HG02610 (cell line): ENCODE measurements around the gene SPATC1L.
"Not testable (repeated sequence)": the region's sequence is repeated elsewhere in the genome, so short reads cannot be mapped to it uniquely, and the experiment has no call there.

ENCODE experiments used
- ATAC-seq: cut with Tn5 transposase; IDR thresholded peaks from one replicate; pipeline ENCODE4 v1.9.1; 2021; ENCODE audit warnings: mild to moderate bottlenecking, moderate library complexity; ENCODE audit not compliant: unreplicated experiment

SPATC1L gene

DNA sequence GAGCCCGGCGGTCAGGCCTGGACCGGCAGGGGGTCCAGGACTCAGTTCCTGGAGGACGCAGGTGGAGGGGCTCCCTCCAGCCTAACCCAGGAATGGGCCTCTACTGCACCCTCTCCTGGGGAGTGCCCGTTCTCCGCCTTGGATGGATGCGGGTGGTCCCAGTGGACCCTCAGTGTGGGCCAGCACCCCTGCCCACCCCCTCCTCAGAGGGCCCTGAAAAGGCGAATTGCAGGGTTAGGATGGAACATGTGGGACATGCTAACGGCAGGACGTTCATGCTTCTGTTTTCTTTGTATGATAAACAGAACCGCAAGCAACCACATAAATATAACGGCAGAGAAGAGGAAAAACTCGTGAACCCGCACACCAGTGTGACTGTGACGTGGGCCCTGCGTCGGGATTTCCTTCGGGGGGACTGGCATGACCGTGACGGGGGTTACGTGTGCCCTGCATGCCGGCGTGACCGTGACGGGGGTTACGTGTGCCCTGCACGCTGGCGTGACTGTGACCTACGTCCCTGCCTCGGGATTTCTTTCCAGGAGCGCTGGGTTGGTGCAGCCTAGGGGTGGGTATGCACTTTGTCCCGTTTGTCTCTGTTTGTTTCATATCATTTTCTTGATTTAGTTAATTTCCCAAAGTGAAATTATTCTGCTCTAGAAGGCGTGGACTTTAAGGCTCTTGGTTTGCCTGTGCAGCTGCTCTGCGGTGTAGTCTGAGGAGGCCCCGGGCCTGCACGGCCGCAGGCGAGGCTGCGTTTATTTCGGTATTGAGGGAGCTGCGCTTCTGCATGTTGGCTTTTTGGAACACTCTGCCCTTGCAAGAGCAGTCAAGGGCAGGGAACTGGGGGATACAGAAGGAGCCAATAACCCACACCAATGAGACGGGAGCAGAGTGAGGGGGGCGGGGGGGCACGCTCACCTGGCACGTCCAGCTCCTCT lies 32.0 kb downstream of the SPATC1L start:
- no peak for ATAC-seq

DNA sequence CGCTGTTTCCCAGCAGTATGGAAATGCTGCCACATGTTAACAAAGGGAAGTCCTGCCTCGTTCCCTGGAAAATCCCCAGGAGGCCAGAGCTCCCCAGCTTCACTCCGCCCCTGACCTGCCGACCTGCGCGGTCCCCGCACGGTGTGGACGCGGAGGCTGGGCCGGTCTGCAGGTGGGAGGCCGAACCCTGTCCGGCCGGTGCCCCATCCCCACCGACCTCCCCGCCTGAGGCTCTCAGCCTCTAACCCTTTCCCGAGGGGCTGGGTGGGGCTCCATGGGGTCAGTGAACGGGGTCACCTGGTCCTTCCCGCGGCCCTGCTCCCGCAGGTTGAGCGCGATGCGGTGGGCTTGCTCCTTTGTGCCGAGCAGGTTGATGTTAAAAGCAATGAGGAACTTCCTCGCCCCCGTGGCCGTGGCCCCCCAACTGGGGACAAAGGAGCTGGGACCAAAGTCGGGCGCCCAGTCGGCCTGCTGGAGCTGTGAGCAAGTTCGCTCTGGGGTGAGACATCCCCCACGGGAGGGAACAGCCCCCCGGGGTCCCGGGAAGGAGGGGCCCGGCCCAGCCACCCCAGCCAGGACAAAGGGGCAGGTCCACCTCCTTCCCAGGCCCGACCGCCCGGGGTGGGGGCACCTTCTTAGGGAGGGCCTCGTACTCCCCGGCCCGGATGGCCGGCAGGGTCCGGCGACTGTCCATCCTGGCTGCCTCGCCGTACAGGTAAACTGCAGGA lies 32.8 kb downstream of the SPATC1L start:
- ATAC-seq = no peak

DNA sequence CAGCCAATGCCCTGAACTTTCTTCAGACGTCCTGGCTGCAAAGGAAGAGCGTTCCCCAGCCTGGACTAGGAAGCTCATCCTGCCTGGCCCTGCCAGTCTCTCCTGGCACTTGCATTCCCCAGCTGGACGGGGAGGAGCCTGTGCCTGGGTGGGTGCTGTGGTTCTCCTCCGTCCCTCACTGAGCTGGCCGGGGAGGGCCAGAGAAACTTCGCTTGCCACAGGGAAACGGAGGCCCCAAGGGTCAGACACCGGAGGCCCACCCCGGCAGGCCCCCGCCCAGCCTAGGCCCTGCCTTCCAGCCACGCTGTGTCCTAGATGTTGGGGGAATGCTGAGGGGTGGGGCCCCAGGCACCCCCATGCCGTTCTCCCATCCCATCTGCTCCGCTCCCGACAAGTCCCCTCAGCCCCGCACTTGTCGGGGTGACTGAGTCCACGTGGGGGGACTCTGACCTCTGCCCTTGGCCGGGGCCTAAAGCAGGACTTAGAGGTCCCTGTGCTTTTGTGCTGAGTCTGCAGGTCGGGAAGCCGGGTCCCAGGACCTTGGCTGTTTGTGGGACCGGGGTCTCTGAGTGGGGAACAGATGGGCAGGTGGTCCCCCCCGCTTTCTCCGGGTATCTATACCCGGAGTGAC lies 33.7 kb downstream of the SPATC1L start:
- ATAC-seq = no peak

DNA sequence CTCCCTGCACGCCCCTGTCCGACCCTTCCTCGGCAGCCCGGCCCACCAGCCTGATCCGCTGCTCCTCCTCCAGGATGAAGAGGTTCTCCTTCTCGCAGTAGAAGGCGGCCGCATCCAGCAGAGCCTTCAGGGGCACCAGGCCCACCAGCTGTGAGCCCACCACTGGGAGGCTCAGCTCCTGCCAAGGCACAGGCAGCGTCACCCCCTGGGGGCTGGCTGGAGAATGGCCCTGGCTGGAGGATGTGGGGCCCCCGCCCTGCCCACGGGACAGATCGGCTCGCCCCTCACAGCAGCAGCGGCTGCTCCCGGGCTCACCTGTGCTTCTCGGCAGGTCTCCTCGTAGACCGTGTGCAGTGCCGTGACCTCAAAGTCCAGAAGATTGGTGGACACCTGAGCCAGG lies 34.2 kb downstream of the SPATC1L start:
- no peak for ATAC-seq

DNA sequence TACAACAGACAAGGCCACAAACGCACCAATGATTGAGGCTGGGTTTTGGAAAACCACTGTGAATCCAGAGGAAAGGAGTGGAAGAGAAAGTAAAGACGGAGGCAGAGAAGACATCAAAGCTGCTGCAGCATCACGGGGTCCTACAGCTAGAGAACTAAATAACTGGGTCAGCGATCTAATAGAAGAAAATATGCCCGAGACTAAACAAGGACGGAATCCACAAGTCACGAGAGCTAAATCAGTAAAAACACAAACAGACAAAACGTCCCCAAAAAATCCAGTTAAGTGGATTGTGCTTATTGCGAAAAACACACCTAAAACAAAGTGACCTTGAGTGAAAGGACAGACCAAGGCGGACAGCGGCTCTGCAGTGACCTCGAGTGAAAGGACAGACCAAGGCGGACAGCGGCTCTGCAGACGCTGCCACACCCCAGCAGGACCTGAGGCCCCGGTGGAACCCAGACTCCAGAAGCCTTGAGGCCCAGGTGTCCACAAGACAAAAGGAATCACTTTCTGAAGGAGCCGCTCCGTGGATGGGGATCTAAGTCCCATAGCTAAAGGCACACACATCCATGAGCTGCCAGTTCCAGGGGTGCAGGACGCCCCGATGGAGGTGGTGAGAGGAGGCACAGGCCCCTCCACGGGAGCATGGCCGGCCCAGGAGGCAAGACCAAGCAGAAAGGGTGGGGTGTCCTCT lies 34.9 kb downstream of the SPATC1L start:
- ATAC-seq = no peak

DNA sequence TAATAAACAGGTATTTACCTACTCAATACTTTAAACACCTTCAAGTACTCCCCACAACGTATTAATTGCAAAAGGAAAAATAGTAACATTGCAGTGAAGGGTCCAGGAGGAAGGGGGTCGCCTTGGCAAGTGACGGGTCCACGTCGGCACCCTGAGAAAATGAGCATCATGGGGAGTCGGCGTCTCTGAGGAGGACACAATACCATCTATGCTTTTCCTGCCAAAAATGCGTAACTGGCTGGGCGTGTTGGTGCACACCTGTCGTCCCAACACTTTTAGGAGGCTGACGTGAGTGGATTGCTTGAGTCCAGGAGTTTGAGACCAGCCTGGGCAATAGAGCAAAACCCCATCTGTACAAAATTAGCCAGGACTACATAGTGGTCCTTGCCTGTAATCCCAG lies 36.2 kb downstream of the SPATC1L start:
- no peak for ATAC-seq

DNA sequence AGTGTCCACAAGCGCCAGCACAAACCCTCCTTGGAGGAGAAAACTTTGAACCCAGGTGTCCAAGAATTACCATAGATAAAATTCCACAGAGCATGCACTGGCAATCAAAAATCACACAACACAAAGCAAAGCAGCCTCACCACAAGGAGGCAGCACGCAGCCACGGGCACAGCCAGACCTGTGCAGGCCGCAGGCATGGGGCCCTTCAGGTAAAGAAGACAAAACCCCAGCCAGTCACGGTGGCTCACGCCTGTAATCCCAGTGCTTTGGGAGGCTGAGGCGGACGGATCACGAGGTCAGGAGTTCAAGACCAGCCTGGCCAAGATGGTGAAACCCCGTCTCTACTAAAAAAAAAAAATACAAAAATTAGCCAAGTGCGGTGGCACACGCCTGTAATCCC lies 36.8 kb downstream of the SPATC1L start:
- not testable (repeated sequence) for ATAC-seq

DNA sequence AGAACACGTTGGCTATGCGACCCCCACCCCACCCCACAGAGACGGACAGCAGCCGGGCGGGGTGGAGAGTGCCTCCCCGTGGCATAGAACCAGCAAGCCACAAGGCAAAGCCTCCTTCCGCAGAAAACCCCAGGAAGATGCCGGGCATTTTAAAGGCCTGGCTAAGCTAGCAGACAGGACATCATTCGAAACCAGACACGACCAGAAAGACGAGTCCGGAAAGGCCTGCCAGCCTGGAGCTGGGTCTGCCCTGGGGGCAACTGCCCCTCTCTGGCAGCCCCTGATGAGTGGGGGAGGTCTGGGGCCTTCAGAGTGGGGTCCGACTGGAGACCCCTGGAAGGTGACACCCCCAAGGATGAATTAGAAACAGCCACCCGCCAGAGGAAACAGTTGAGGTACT lies 37.4 kb downstream of the SPATC1L start:
- ATAC-seq = no peak

GRCh38 chr21:46145840-46146691 lies 38.2 kb downstream of the SPATC1L start:
- ATAC-seq = no peak

DNA sequence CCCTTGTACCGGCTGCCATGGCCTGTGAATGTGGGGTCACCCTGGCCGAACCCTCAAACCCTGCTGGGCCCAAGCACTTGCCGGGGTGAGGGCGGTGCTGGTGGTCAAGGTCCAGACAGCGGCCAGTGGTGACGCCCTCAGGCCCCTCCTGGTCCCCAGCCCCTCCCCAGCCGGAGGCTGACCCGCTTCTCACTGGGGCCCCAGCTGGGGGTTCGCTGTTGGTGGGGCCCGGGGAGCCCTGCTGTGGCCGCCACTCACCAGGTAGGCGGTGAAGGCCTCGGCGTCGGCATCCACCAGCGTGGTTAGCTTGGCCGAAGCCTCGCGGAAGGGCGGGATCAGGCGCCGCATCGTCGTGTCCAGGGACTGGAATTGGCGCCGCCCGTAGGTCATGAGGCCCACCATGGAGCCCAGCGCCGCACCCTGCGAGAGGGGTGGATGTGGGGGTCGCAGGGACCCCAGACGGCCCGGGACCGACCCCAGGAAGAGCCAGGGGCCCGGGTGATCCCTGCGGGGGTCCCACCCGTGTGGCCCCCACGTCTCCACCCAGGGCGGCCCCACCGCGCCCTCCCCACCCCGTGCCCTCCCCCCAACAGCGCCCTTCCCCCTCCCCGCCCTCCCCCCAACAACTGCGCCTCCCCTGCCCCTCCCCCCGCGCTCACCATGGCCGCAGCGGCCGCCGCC lies 39.0 kb downstream of the SPATC1L start:
- no peak for ATAC-seq

- no peak for ATAC-seq
Observed at GRCh38 chr21:46144464-46145070, 39.7 kb downstream of the SPATC1L start.

DNA sequence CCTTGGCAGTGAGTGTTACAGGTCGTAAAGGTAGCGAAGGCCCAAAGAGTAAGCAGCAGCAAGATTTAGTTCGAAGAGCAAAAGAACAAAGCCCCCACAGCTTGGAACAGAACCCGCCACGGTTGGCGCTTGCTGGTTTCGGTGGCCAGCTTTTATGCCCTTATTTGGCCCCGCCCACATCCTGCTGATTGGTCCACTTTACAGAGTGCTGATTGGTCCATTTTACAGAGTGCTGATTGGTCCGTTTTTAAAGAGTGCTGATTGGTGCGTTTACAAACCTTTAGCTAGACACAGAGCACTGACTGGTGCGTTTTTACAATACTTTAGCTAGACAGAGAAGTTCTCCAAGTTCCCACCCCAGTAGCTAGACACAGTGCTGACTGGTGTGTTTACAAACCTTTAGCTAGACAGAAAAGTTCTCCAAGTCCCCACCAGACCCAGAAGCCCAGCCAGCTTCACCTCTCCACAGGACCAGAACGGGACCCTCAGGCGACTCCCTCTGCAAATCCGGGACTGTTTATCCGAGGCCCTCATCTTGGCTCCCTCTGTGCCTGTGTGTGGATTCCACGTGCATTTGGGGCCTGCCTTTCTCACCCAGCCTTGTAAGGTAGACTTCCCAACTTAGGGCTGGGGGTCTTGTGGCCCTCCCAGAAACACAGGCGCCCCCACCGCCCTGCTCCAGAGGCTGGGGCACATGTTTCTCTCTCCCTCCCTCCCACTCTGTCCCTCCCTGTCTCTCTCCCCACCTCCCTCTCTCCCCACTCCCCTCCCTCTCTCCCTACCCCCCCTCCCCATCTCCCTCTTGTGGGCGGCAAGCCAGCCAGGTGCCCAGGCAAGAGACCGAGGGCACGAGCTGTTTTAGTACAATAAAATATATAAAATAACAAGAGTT lies 41.4 kb downstream of the SPATC1L start:
- ATAC-seq = no peak

GRCh38 chr21:46141767-46142581 lies 42.3 kb downstream of the SPATC1L start:
- no peak for ATAC-seq

GRCh38 chr21:46140352-46141003 lies 43.8 kb downstream of the SPATC1L start:
- not testable (repeated sequence) for ATAC-seq

DNA sequence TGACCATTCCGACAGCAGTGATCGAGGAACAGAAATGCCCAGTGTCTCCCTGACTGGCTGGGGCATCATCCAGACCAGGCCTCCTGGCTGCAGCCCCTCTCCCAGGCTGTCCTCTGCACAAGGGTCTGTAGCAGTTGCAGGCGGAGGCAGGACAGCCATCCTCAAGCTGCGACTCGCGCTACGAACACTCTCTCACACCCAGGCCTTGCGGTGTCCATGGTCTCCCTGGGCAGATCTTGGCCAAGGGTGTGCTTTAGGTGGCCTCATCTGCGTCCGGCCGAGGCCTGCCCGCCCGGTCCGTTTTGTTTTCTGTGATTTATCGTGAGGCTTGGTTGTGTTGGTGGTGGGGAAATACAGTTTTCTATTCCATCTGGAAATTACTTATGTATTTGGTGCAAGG lies 44.6 kb downstream of the SPATC1L start:
- no peak for ATAC-seq

- ATAC-seq = no peak
Observed at GRCh38 chr21:46138383-46138970, 45.8 kb downstream of the SPATC1L start.
